SIG-M5 (cell line): ENCODE results near the gene TIFAB.

ENCODE experiments used
- DNase-seq: peaks from one replicate; lab custom pipeline; 2025; lab: John Stamatoyannopoulos, UW

TIFAB gene

GRCh38 chr5:135442431-135443160 lies 9.6 kb downstream of the TIFAB start:
- no peak for DNase-seq

GRCh38 chr5:135441919-135442318 lies 10.2 kb downstream of the TIFAB start:
- DNase-seq = no peak

GRCh38 chr5:135441350-135441831 lies 10.8 kb downstream of the TIFAB start:
- DNase-seq = no peak

GRCh38 chr5:135440916-135441315 lies 11.2 kb downstream of the TIFAB start:
- no peak for DNase-seq

- no peak for DNase-seq
Measured at GRCh38 chr5:135439231-135440205, 12.6 kb downstream of the TIFAB start.

GRCh38 chr5:135438636-135439221 lies 13.4 kb downstream of the TIFAB start:
- DNase-seq = no peak

GRCh38 chr5:135437796-135438560 lies 14.2 kb downstream of the TIFAB start:
- no peak for DNase-seq

GRCh38 chr5:135437422-135437795 lies 14.7 kb downstream of the TIFAB start:
- peak; percentile 80 for DNase-seq

- no peak for DNase-seq
Measured at GRCh38 chr5:135436951-135437418, 15.2 kb downstream of the TIFAB start.

- DNase-seq = no peak
Measured at GRCh38 chr5:135435467-135436330, 16.5 kb downstream of the TIFAB start.

GRCh38 chr5:135434591-135435466 lies 17.3 kb downstream of the TIFAB start:
- no peak for DNase-seq

GRCh38 chr5:135433681-135434426 lies 18.3 kb downstream of the TIFAB start:
- peak; percentile 49 for DNase-seq

GRCh38 chr5:135432113-135432512 lies 20.0 kb downstream of the TIFAB start:
- DNase-seq = no peak

- no peak for DNase-seq
Measured at GRCh38 chr5:135430135-135430437, 22.1 kb downstream of the TIFAB start.

- DNase-seq = no peak
Measured at GRCh38 chr5:135429301-135430134, 22.6 kb downstream of the TIFAB start.

GRCh38 chr5:135428586-135428985 lies 23.6 kb downstream of the TIFAB start:
- no peak for DNase-seq

- DNase-seq = no peak
Measured at GRCh38 chr5:135426102-135427082, 25.8 kb downstream of the TIFAB start.
